Measurements from ENCODE around the gene FAM83B.
"Not testable (repeated sequence)": the region's sequence is repeated elsewhere in the genome, so short reads cannot be mapped to it uniquely, and the experiment has no call there.

Gene FAM83B

GRCh38 chr6:54846243-54846856, at the start of gene FAM83B:
FAM83B (plus strand) TSS chr6:54846771; CDS start chr6:54870247, 23,476 bp downstream.
- H3K4me3 ChIP-seq (ENCODE audit: low read depth, low read length) = peak within 1 kb of the TSS; percentile 40
- TF ChIP-seq CTCF (IDR thresholded peaks at IDR 0.05; ENCODE audit: low read depth, low read length) = no peak
- in situ Hi-C loops (cut with HindIII; ENCODE audit: low sequenced_read_pairs) = no loop called here
- DNase-seq (ENCODE audit: low read depth, low spot score) = no peak

- in situ Hi-C loops (cut with HindIII; ENCODE audit: low sequenced_read_pairs); DNase-seq (ENCODE audit: low read depth, low spot score); H3K4me3 ChIP-seq (ENCODE audit: low read depth, low read length): not testable (repeated sequence)
Observed at GRCh38 chr6:54796918-54797317, 49.7 kb upstream of the FAM83B start.

GRCh38 chr6:54800050-54800600, 46.4 kb upstream of the FAM83B start:
- no peak for TF ChIP-seq CTCF (IDR thresholded peaks at IDR 0.05; ENCODE audit: low read depth, low read length)
- H3K4me3 ChIP-seq (ENCODE audit: low read depth, low read length) = no peak overlapping the region
- in situ Hi-C loops (cut with HindIII; ENCODE audit: low sequenced_read_pairs) = no loop called here
- no peak for DNase-seq (ENCODE audit: low read depth, low spot score)

- DNase-seq (ENCODE audit: low read depth, low spot score) = no peak
- H3K4me3 ChIP-seq (ENCODE audit: low read depth, low read length) = no peak overlapping the region
- in situ Hi-C loops (cut with HindIII; ENCODE audit: low sequenced_read_pairs) = no loop called here
- no peak for TF ChIP-seq CTCF (IDR thresholded peaks at IDR 0.05; ENCODE audit: low read depth, low read length)
Observed at GRCh38 chr6:54801244-54801643, 45.3 kb upstream of the FAM83B start.

GRCh38 chr6:54801669-54802068, 44.9 kb upstream of the FAM83B start:
- TF ChIP-seq CTCF (IDR thresholded peaks at IDR 0.05; ENCODE audit: low read depth, low read length) = no peak
- DNase-seq (ENCODE audit: low read depth, low spot score) = peak; percentile 83
- H3K4me3 ChIP-seq (ENCODE audit: low read depth, low read length) = no peak overlapping the region
- in situ Hi-C loops (cut with HindIII; ENCODE audit: low sequenced_read_pairs) = no loop called here

GRCh38 chr6:54802775-54803634, 43.6 kb upstream of the FAM83B start:
- no peak for TF ChIP-seq CTCF (IDR thresholded peaks at IDR 0.05; ENCODE audit: low read depth, low read length)
- no peak overlapping the region for H3K4me3 ChIP-seq (ENCODE audit: low read depth, low read length)
- DNase-seq (ENCODE audit: low read depth, low spot score) = peak; percentile 58
- in situ Hi-C loops (cut with HindIII; ENCODE audit: low sequenced_read_pairs) = no loop called here

GRCh38 chr6:54805077-54805476, 41.5 kb upstream of the FAM83B start:
- no peak for DNase-seq (ENCODE audit: low read depth, low spot score)
- TF ChIP-seq CTCF (IDR thresholded peaks at IDR 0.05; ENCODE audit: low read depth, low read length) = no peak
- in situ Hi-C loops (cut with HindIII; ENCODE audit: low sequenced_read_pairs) = no loop called here
- no peak overlapping the region for H3K4me3 ChIP-seq (ENCODE audit: low read depth, low read length)
